GM12878 (cell line): ENCODE measurements around the gene EIF5B. TPM values are rescaled to one million over a fixed set of nuclear protein-coding genes. Genes with fewer than 3 reads are reported as not detected.

Source experiments
- ATAC-seq: fragments of 200-7000 bp; cut with Tn5 transposase; 3 replicates; pipeline ENCODE4 v1.9.1; 2020; ENCODE audit warnings: mild to moderate bottlenecking, moderate library complexity
- BruUV-seq: library from RNA; stranded (reverse); fragments of 400-500 nt; replicated peaks from 2 replicates; lab custom pipeline; 2021; lab: Mats Ljungman, UMichigan
- CTCF ChIA-PET: fragments of 300-600 bp; sonication (Branson Sonifier 250); formaldehyde crosslinking; extraction: SDS; loops from one replicate; lab custom pipeline; 2021; ENCODE audit warnings: inconsistent platforms; lab: Yijun Ruan, JAX
- POLR2A ChIA-PET: fragments of 350-600 bp; formaldehyde crosslinking; extraction: SDS; loops from one replicate; lab custom pipeline; 2021; ENCODE audit warnings: inconsistent platforms; lab: Charles Lee
- RAD21 ChIA-PET: fragments of 300-600 bp; sonication (Branson Sonifier 250); formaldehyde crosslinking; loops from one replicate; lab custom pipeline; 2023; ENCODE audit warnings: antibody characterized with exemption; ENCODE audit not compliant: unreplicated experiment; lab: Charles Lee
- SMC1A ChIA-PET: fragments of 300-600 bp; sonication (Branson Sonifier 250); formaldehyde crosslinking; loops from one replicate; lab custom pipeline; 2023; ENCODE audit not compliant: unreplicated experiment, uncharacterized antibody; lab: Charles Lee
- DNase-seq: peaks from one replicate; pipeline ENCODE4 v3.0.0-alpha.2; 2011; ENCODE audit warnings: low read depth, low spot score
- FAIRE-seq: peaks from 3 replicates; lab custom pipeline; 2011; peaks lifted over from hg19 to GRCh38; lab: Jason Lieb, UNC
- H2AFZ ChIP-seq: 2 replicates; pipeline ENCODE4 v1.6.0; 2011; ENCODE audit warnings: low read depth, low read length, control low read depth; ENCODE audit not compliant: control insufficient read depth
- H3K27ac ChIP-seq: 2 replicates; pipeline ENCODE4 v1.5.1; 2011; ENCODE audit warnings: control low read depth; ENCODE audit not compliant: control insufficient read depth, insufficient read depth
- H3K27me3 ChIP-seq, 2 experiments: replicated peaks in 1 of 2; 2 replicates each; pipeline versions ENCODE4 v1.6.0 to v1.6.1; 2011; ENCODE audit warnings: low read length in 1 of 2; ENCODE audit not compliant: control insufficient read depth in 2 of 2, insufficient read depth in 2 of 2
- H3K36me3 ChIP-seq, 2 experiments: 2 replicates each; pipeline ENCODE4 v1.5.1; 2011; ENCODE audit warnings: low read length in 1 of 2; ENCODE audit not compliant: control insufficient read depth in 2 of 2, insufficient read depth in 2 of 2
- H3K4me1 ChIP-seq: 2 replicates; pipeline ENCODE4 v1.6.1; 2011; ENCODE audit warnings: mild to moderate bottlenecking, low read length, moderate library complexity, mixed read lengths; ENCODE audit not compliant: control insufficient read depth, insufficient read depth
- H3K4me2 ChIP-seq: 2 replicates; pipeline ENCODE4 v1.6.0; 2011; ENCODE audit warnings: control low read depth; ENCODE audit not compliant: control insufficient read depth, insufficient read depth
- H3K4me3 ChIP-seq: fragments of 200-600 bp; sonication (generic); 2 replicates; pipeline ENCODE4 v1.5.1; 2016
- H3K79me2 ChIP-seq: 2 replicates; pipeline ENCODE4 v1.6.0; 2011; ENCODE audit warnings: low read length; ENCODE audit not compliant: control insufficient read depth, insufficient read depth
- H3K9ac ChIP-seq: 2 replicates; pipeline ENCODE4 v1.8.0; 2011; ENCODE audit warnings: low read length, control low read depth, mixed read lengths; ENCODE audit not compliant: control insufficient read depth, insufficient read depth
- H3K9me3 ChIP-seq: replicated peaks from 3 replicates; pipeline ENCODE4 v1.5.1; 2011; ENCODE audit warnings: mild to moderate bottlenecking, low read length; ENCODE audit not compliant: control insufficient read depth, insufficient read depth
- H4K20me1 ChIP-seq: 2 replicates; pipeline ENCODE4 v1.6.0; 2011; ENCODE audit not compliant: control insufficient read depth, insufficient read depth
- BCL11A ChIP-seq: IDR thresholded peaks from 2 replicates; pipeline ENCODE4 v1.6.1; 2011; ENCODE audit warnings: low read depth, low read length
- CBX5 ChIP-seq: sonication (generic); IDR thresholded peaks from 2 replicates; pipeline ENCODE4 v1.6.1; 2016; ENCODE audit warnings: low read depth, moderate library complexity, mild to moderate bottlenecking, inconsistent platforms
- EED ChIP-seq: sonication (generic); IDR thresholded peaks from 2 replicates; pipeline ENCODE4 v1.6.1; 2016; ENCODE audit warnings: antibody characterized with exemption, low read depth
- ESRRA ChIP-seq: IDR thresholded peaks from 2 replicates; pipeline ENCODE4 v1.6.1; 2012; ENCODE audit warnings: mild to moderate bottlenecking, low read length, improper control_type of control experiment
- FOS ChIP-seq: IDR thresholded peaks from 3 replicates; pipeline ENCODE4 v1.6.1; 2011; ENCODE audit warnings: borderline replicate concordance; ENCODE audit not compliant: insufficient read length; ENCODE audit errors: extremely low read depth
- HDAC2 ChIP-seq: fragments of 200-600 bp; sonication (generic); IDR thresholded peaks from 2 replicates; pipeline ENCODE4 v1.6.1; 2017
- HDAC6 ChIP-seq: fragments of 200-600 bp; sonication (generic); IDR thresholded peaks from one replicate; pipeline ENCODE4 v1.8.0; 2017; ENCODE audit warnings: antibody characterized with exemption; ENCODE audit not compliant: unreplicated experiment
- KDM1A ChIP-seq: fragments of 200-600 bp; sonication (generic); IDR thresholded peaks from 2 replicates; pipeline ENCODE4 v1.6.1; 2016; ENCODE audit warnings: borderline replicate concordance
- KLF5 ChIP-seq: fragments of 450-650 bp; IDR thresholded peaks from 2 replicates; pipeline ENCODE4 v1.6.1; 2014; ENCODE audit warnings: mild to moderate bottlenecking; ENCODE audit not compliant: partially characterized antibody
- MEF2A ChIP-seq: IDR thresholded peaks from 2 replicates; pipeline ENCODE4 v1.6.1; 2011; ENCODE audit warnings: low read depth, mild to moderate bottlenecking, low read length, moderate library complexity; ENCODE audit not compliant: insufficient read depth
- NR2F1 ChIP-seq: fragments of 450-650 bp; conservative IDR thresholded peaks from 2 replicates; pipeline ENCODE4 v1.6.1; 2017; ENCODE audit warnings: mild to moderate bottlenecking
- RUNX3 ChIP-seq: IDR thresholded peaks from 2 replicates; pipeline ENCODE4 v1.6.1; 2012; ENCODE audit warnings: low read length, inconsistent platforms
- SMAD5 ChIP-seq: IDR thresholded peaks from 2 replicates; pipeline ENCODE4 v1.6.1; 2016; ENCODE audit warnings: antibody characterized with exemption, low read depth
- ZNF24 ChIP-seq: fragments of 450-650 bp; IDR thresholded peaks from 2 replicates; pipeline ENCODE4 v1.6.1; 2017; ENCODE audit warnings: antibody characterized with exemption, mild to moderate bottlenecking
- WGBS: methylation state at CpG from one replicate; pipeline ENCODE4 v1.1.6; 2016; ENCODE audit warnings: low lambda C conversion rate; ENCODE audit not compliant: insufficient replicate concordance, insufficient coverage; ENCODE audit errors: missing lambda C conversion rate; 5-methylcytosine and 5-hydroxymethylcytosine counted together
- in situ Hi-C: fragments of 300-500 bp; cut with MboI; formaldehyde crosslinking; loops from 9 replicates; pipeline ENCODE4 v1.14.3; 2018; ENCODE audit warnings: mixed read lengths
- intact Hi-C: fragments of 100-400 bp; cut with micrococcal nuclease; formaldehyde crosslinking; loops from one replicate; pipeline ENCODE4 v1.14.2; 2022; ENCODE audit not compliant: unreplicated experiment
- polyA plus RNA-seq, 11 experiments: library from polyadenylated mRNA; depleted of rRNA in 4 of 11; unstranded in 6 of 11; stranded (reverse) in 5 of 11; fragments of >200 nt; fragmentation: Nextera tagmentation in 4 of 11; fragmentation: Illumina TruSeq in 1 of 11; extraction: Ambion mirVana in 4 of 11; extraction: Trizol in 1 of 11; gene quantifications; 1 replicate in 1 of 11; 2 replicates in 10 of 11; pipeline versions ENCODE4 v1.2.1 to v1.2.3, GENCODE V29; 2011 to 2016; ENCODE audit warnings: inconsistent platforms in 2 of 11, missing spikeins in 2 of 11, low read depth in 1 of 11
- total RNA-seq, 4 experiments: library from RNA; depleted of rRNA in 3 of 4; stranded (reverse); fragments of >200 nt in 3 of 4; fragmentation: Illumina TruSeq in 1 of 4; extraction: Trizol in 1 of 4; gene quantifications; 2 replicates each; pipeline versions ENCODE4 v1.2.1 to v1.2.3, GENCODE V29; 2013 to 2021
- TF ChIP-seq, protein P1 (sequence below): fragments of 450-650 bp; IDR thresholded peaks from 2 replicates; pipeline ENCODE4 v1.6.1; 2017; ENCODE audit warnings: antibody characterized with exemption, mild to moderate bottlenecking, moderate library complexity
- TF ChIP-seq, protein P2 (sequence below): IDR thresholded peaks from 2 replicates; pipeline ENCODE4 v1.6.1; 2011; ENCODE audit warnings: low read depth, mild to moderate bottlenecking, low read length, moderate library complexity, borderline replicate concordance; ENCODE audit errors: extremely low read depth

Gene EIF5B
- total and polyA plus RNA-seq, 10 of the 15 experiments (the other 5 are each of a cell fraction or from before 2014, with no cell fraction given) = 21.7 to 119 (median 40.8) TPM

DNA sequence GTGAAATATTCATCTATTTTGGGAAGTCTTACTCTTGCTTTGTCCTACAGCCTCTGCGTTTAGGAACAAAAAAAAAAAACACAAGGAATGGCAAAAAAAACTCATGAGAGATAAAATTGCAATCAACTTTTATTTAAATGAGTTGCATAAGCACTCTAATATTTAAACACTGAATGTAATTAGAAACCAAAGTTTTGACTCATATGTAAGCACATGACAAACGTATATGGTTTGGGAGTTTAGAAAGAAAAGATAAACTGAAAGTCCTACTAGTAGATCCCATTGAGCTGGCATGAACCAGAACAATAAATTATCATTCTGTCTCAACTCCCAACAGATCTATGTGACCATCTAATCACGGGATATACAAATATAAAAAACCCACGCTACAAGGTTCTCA is 107.9 kb downstream of the EIF5B start:
- Histone ChIP-seq H4K20me1 (no peaks in the 10 kb centered on the region), H3K4me1 (peaks cover 3% of the 10 kb centered on the region; the same call in 1 of the 2 replicates), H3K9me3 (no peaks in the 10 kb centered on the region), H3K9ac (no peak overlapping the region), H3K4me2 (no peak overlapping the region), H3K79me2 (no peaks in the 10 kb centered on the region; the same call in 1 of the 2 replicates), H3K27ac (no peak overlapping the region), H3K36me3 (peaks cover 0 to 16% of the 10 kb centered on the region in 2 experiments), H2AFZ (no peak overlapping the region), H3K27me3 (no peaks in the 10 kb centered on the region), H3K4me3 (no peak overlapping the region)
- no peak for FAIRE-seq
- ChIA-PET POLR2A (no interaction called here), RAD21 (no interaction called here), CTCF (interaction anchor here (1.1 kb wide), 1 partner anchor 9 kb away, joined by 4 read pairs; no protein-coding TSS in a partner anchor), SMC1A (interaction anchor here (0.7 to 1.2 kb wide), 3 partner anchors 15 to 46 kb away, joined by 3 to 4 read pairs (median 3); no protein-coding TSS in a partner anchor)
- WGBS = 50% methylated on average over 4 of the region's 4 CpGs
- intact Hi-C loops (no loop called here), in situ Hi-C loops (loop anchor here (5.0 kb wide), 1 partner anchor 42 kb away; no protein-coding TSS in a partner anchor)
- TF ChIP-seq RUNX3 = no peak
- TF ChIP-seq CBX5 = no peak
- TF ChIP-seq KDM1A = no peak
- TF ChIP-seq KLF5 = no peak
- no peak for TF ChIP-seq EED
- no peak for TF ChIP-seq ZNF24
- TF ChIP-seq NR2F1 = no peak
- TF ChIP-seq, protein P1, sequence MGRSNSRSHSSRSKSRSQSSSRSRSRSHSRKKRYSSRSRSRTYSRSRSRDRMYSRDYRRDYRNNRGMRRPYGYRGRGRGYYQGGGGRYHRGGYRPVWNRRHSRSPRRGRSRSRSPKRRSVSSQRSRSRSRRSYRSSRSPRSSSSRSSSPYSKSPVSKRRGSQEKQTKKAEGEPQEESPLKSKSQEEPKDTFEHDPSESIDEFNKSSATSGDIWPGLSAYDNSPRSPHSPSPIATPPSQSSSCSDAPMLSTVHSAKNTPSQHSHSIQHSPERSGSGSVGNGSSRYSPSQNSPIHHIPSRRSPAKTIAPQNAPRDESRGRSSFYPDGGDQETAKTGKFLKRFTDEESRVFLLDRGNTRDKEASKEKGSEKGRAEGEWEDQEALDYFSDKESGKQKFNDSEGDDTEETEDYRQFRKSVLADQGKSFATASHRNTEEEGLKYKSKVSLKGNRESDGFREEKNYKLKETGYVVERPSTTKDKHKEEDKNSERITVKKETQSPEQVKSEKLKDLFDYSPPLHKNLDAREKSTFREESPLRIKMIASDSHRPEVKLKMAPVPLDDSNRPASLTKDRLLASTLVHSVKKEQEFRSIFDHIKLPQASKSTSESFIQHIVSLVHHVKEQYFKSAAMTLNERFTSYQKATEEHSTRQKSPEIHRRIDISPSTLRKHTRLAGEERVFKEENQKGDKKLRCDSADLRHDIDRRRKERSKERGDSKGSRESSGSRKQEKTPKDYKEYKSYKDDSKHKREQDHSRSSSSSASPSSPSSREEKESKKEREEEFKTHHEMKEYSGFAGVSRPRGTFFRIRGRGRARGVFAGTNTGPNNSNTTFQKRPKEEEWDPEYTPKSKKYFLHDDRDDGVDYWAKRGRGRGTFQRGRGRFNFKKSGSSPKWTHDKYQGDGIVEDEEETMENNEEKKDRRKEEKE = no peak
- TF ChIP-seq, protein P2, sequence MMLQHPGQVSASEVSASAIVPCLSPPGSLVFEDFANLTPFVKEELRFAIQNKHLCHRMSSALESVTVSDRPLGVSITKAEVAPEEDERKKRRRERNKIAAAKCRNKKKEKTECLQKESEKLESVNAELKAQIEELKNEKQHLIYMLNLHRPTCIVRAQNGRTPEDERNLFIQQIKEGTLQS = no peak
- TF ChIP-seq MEF2A = no peak
- TF ChIP-seq ESRRA = no peak
- no peak for TF ChIP-seq SMAD5
- TF ChIP-seq HDAC2 = no peak
- no peak for TF ChIP-seq BCL11A
- no peak for TF ChIP-seq HDAC6
- no peak for TF ChIP-seq FOS
- no peak for ATAC-seq
- no TSS peak for BruUV-seq
- no peak for DNase-seq
